K562 (cell line): ENCODE results near the gene NOL4L. TPM values are rescaled to one million over a fixed set of nuclear protein-coding genes. Genes with fewer than 3 reads are reported as not detected.
A peak's percentile ranks its signal among the peaks of the same experiment; 100 is the strongest.

Experiments used
- ATAC-seq: fragments of 200-7000 bp; cut with Tn5 transposase; 3 replicates; pipeline ENCODE4 v1.9.1; 2020; ENCODE audit warnings: moderate library complexity
- BruUV-seq: library from RNA; stranded (reverse); fragments of 400-500 nt; replicated peaks from 2 replicates; lab custom pipeline; 2021; lab: Mats Ljungman, UMichigan
- CTCF ChIA-PET: fragments of 300-600 bp; formaldehyde crosslinking; extraction: SDS; loops from one replicate; lab custom pipeline; 2021; ENCODE audit warnings: low intra/inter-chr PET ratio; lab: Yijun Ruan, JAX
- POLR2A ChIA-PET: fragments of 300-600, 350-650 bp; sonication (Branson Sonifier 250); formaldehyde crosslinking; extraction: SDS; loops from one replicate; lab custom pipeline; 2021; ENCODE audit warnings: antibody characterized with exemption, inconsistent platforms; lab: Yijun Ruan, JAX
- DNase-seq, 4 experiments: peaks; one replicate each; pipeline versions ENCODE4 v3.0.0 to v3.0.0-alpha.2; 2011 to 2018; ENCODE audit warnings: low spot score in 3 of 4, mixed read lengths in 3 of 4; ENCODE audit errors: extremely low read depth in 1 of 4
- FAIRE-seq: peaks from 2 replicates; lab custom pipeline; 2011; peaks lifted over from hg19 to GRCh38; lab: Jason Lieb, UNC
- H2AFZ ChIP-seq: 2 replicates; pipeline ENCODE4 v1.6.0; 2011; ENCODE audit warnings: low read depth, low read length, control low read depth, inconsistent platforms
- H3K27ac ChIP-seq: fragments of 200-600 bp; 3 replicates; pipeline ENCODE4 v1.8.0; 2011; ENCODE audit warnings: low read depth, mild to moderate bottlenecking, control low read depth, inconsistent platforms, low read length, moderate library complexity, mixed read lengths; ENCODE audit errors: extremely low read depth
- H3K27me3 ChIP-seq, 2 experiments: fragments of 300-600 bp in 1 of 2; 2 replicates in 1 of 2; 3 replicates in 1 of 2; pipeline versions ENCODE4 v1.6.0 to v1.8.0; 2011; ENCODE audit warnings: inconsistent platforms in 2 of 2, low read length in 2 of 2, mild to moderate bottlenecking in 1 of 2, mixed read lengths in 1 of 2, moderate library complexity in 1 of 2; ENCODE audit not compliant: control insufficient read depth in 2 of 2, insufficient read depth in 2 of 2
- H3K36me3 ChIP-seq: fragments of 300-600 bp; 3 replicates; pipeline ENCODE4 v1.8.0; 2011; ENCODE audit warnings: mild to moderate bottlenecking, low read length, inconsistent platforms; ENCODE audit not compliant: control insufficient read depth, insufficient read depth
- H3K4me1 ChIP-seq, 2 experiments: fragments of 200-600 bp in 1 of 2; replicated peaks in 1 of 2; 2 replicates in 1 of 2; 3 replicates in 1 of 2; pipeline versions ENCODE4 v1.5.1 to v1.8.0; 2011; ENCODE audit warnings: inconsistent platforms in 2 of 2, low read length in 2 of 2, mild to moderate bottlenecking in 1 of 2, mixed read lengths in 1 of 2, moderate library complexity in 1 of 2; ENCODE audit not compliant: control insufficient read depth in 2 of 2, insufficient read depth in 2 of 2
- H3K4me2 ChIP-seq: 2 replicates; pipeline ENCODE4 v1.6.1; 2011; ENCODE audit warnings: low read length, control low read depth, inconsistent platforms, mixed read lengths; ENCODE audit not compliant: insufficient read depth
- H3K4me3 ChIP-seq: fragments of 200-600 bp; sonication (generic), shearing (Covaris generic); 2 replicates; pipeline ENCODE4 v1.5.1; 2016; ENCODE audit warnings: control low read depth, inconsistent platforms
- H3K79me2 ChIP-seq: fragments of 200-600 bp; 3 replicates; pipeline ENCODE4 v1.8.0; 2011; ENCODE audit warnings: low read length, inconsistent platforms; ENCODE audit not compliant: control insufficient read depth, insufficient read depth
- H3K9ac ChIP-seq, 2 experiments: 2 replicates each; pipeline versions ENCODE4 v1.6.0 to v1.6.1; 2011; ENCODE audit warnings: low read depth in 2 of 2, low read length in 2 of 2, control low read depth in 1 of 2, inconsistent platforms in 1 of 2, mild to moderate bottlenecking in 1 of 2, mixed read lengths in 1 of 2; ENCODE audit not compliant: insufficient read depth in 1 of 2
- H3K9me1 ChIP-seq: one replicate; pipeline ENCODE4 v1.6.0; 2011; ENCODE audit warnings: inconsistent platforms, mild to moderate bottlenecking, low read length, moderate library complexity; ENCODE audit not compliant: control insufficient read depth, insufficient read depth
- H3K9me3 ChIP-seq: replicated peaks from 2 replicates; pipeline ENCODE4 v1.5.1; 2011; ENCODE audit warnings: low read depth, low read length, inconsistent platforms; ENCODE audit not compliant: control insufficient read depth, insufficient read depth
- H4K20me1 ChIP-seq: replicated peaks from 2 replicates; pipeline ENCODE4 v1.6.1; 2011; ENCODE audit warnings: low read length, inconsistent platforms, mixed read lengths; ENCODE audit not compliant: control insufficient read depth, insufficient read depth
- CEBPB ChIP-seq: fragments of 450-650 bp; IDR thresholded peaks from 2 replicates; pipeline ENCODE4 v1.6.1; 2016; ENCODE audit warnings: missing genetic modification characterization, missing compliant biosample characterization
- CEBPG ChIP-seq, 3 experiments: fragments of 200-800 bp in 1 of 3; sonication (Bioruptor generic) in 1 of 3; sonication (generic) in 1 of 3; formaldehyde crosslinking in 1 of 3; IDR thresholded peaks in 2 of 3; conservative IDR thresholded peaks in 1 of 3; 2 replicates each; pipeline versions ENCODE4 v1.6.1 to v1.8.0; 2016 to 2022; ENCODE audit warnings: missing compliant biosample characterization in 2 of 3, missing genetic modification characterization in 2 of 3, mild to moderate bottlenecking in 1 of 3, missing genetic modification reagents in 1 of 3
- ZNF197 ChIP-seq: fragments of 200-800 bp; sonication (Bioruptor generic); IDR thresholded peaks from 2 replicates; pipeline ENCODE4 v1.6.1; 2016; ENCODE audit warnings: low read depth, missing genetic modification characterization, missing compliant biosample characterization
- ZNF551 ChIP-seq: fragments of 250-450 bp; sonication (Bioruptor Pico); IDR thresholded peaks from 2 replicates; pipeline ENCODE4 v1.5.0; 2021; ENCODE audit warnings: mild to moderate bottlenecking, moderate library complexity
- WGBS: fragments of 100-300 bp; shearing (Covaris generic); methylation state at CpG from one replicate; pipeline ENCODE4 v1.1.6; 2016; ENCODE audit warnings: low coverage, mixed read lengths; ENCODE audit not compliant: insufficient coverage; ENCODE audit errors: missing lambda C conversion rate; 5-methylcytosine and 5-hydroxymethylcytosine counted together
- in situ Hi-C: fragments of 300-500 bp; cut with MboI; formaldehyde crosslinking; loops from 4 replicates; pipeline ENCODE4 v1.15.0; 2018; ENCODE audit warnings: inconsistent platforms, mixed read lengths
- intact Hi-C: fragments of 100-400 bp; cut with micrococcal nuclease; formaldehyde crosslinking; loops from 2 replicates; pipeline ENCODE4 v1.14.2; 2022
- polyA plus RNA-seq, 8 experiments: library from polyadenylated mRNA; depleted of rRNA in 4 of 8; stranded (reverse) in 5 of 8; unstranded in 3 of 8; fragments of >200 nt; fragmentation: Nextera tagmentation in 2 of 8; fragmentation: Illumina TruSeq in 1 of 8; extraction: Ambion mirVana in 2 of 8; extraction: Trizol in 1 of 8; gene quantifications; 2 replicates each; pipeline versions ENCODE4 v1.2.1 to v1.2.3, GENCODE V29; 2011 to 2014; ENCODE audit warnings: inconsistent platforms in 1 of 8, missing spikeins in 1 of 8
- total RNA-seq, 7 experiments: library from RNA; depleted of rRNA in 6 of 7; stranded (reverse); fragments of >200 nt in 6 of 7; fragmentation: Illumina TruSeq in 2 of 7; extraction: Trizol in 2 of 7; gene quantifications; 2 replicates each; pipeline versions ENCODE4 v1.2.1 to v1.2.3, GENCODE V29; 2011 to 2021; ENCODE audit warnings: low replicate concordance in 1 of 7
- TF ChIP-seq, protein P1 (sequence below): IDR thresholded peaks from 2 replicates; pipeline ENCODE4 v1.6.1; 2011; ENCODE audit warnings: borderline replicate concordance, low read depth, mild to moderate bottlenecking, moderate library complexity, low read length; ENCODE audit not compliant: insufficient read depth, poor library complexity, severe bottlenecking

Gene NOL4L
- total and polyA plus RNA-seq, 9 of the 15 experiments (the other 6 are each of a cell fraction or from before 2014, with no cell fraction given), result 5.1 to 36.2 (median 13.6) TPM

DNA sequence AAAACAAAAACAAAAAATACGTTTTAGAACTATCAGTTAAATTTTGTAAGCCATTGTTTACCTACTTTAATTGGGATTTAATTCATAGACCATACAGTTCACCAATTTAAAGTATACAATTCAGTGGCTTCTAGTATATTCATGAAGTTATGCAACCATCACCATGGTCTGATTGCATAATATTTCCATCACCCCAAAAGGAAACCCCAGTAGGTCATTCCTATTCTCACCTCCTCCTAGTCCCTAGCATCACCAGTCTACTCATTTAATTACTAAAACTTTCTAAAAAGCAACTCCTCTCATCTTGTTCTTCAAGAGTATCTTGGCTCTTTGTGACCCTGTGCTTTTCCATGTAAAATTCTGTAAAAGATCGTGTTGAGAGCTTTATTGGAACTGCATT, 166.8 kb downstream of the NOL4L start:
- H4K20me1 ChIP-seq, result 0 out of 2 replicates have a peak, but pooled peaks cover 4% of the 10 kb centered on the region
- H3K27me3 ChIP-seq, result no peaks in the 10 kb centered on the region
- H2AFZ ChIP-seq, result no peak overlapping the region
- peaks cover 3% of the 10 kb centered on the region; the same call in 1 of the 3 replicates for H3K36me3 ChIP-seq
- CTCF ChIA-PET, result no interaction called here
- H3K4me2 ChIP-seq, result no peak overlapping the region
- in situ Hi-C loops, result no loop called here
- WGBS, result 87% methylated on average over 2 of the region's 2 CpGs
- ATAC-seq, result no peak
- no peak overlapping the region for H3K9ac ChIP-seq
- no peaks in the 10 kb centered on the region for H3K9me1 ChIP-seq
- DNase-seq, result no peak
- H3K79me2 ChIP-seq, result peaks cover 51% of the 10 kb centered on the region
- intact Hi-C loops, result no loop called here
- no peak for TF ChIP-seq ZNF197
- TF ChIP-seq, protein P1, sequence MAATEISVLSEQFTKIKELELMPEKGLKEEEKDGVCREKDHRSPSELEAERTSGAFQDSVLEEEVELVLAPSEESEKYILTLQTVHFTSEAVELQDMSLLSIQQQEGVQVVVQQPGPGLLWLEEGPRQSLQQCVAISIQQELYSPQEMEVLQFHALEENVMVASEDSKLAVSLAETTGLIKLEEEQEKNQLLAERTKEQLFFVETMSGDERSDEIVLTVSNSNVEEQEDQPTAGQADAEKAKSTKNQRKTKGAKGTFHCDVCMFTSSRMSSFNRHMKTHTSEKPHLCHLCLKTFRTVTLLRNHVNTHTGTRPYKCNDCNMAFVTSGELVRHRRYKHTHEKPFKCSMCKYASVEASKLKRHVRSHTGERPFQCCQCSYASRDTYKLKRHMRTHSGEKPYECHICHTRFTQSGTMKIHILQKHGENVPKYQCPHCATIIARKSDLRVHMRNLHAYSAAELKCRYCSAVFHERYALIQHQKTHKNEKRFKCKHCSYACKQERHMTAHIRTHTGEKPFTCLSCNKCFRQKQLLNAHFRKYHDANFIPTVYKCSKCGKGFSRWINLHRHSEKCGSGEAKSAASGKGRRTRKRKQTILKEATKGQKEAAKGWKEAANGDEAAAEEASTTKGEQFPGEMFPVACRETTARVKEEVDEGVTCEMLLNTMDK, result no peak
- TF ChIP-seq CEBPG (CRISPR knock-in tag; IDR thresholded peaks at IDR 0.05), result no peak
- peak; percentile 25 to 64; a peak in 2 of 4 replicates for TF ChIP-seq CEBPG (tag; conservative IDR thresholded peaks at IDR 0.05 in 1 of 2, IDR thresholded peaks at IDR 0.05 in 1 of 2)
- TF ChIP-seq ZNF551 (CRISPR knock-in tag), result no peak
- TF ChIP-seq CEBPB (tag), result peak; percentile 65
- BruUV-seq, result no TSS peak
- FAIRE-seq, result no peak
- no peaks in the 10 kb centered on the region for H3K9me3 ChIP-seq
- POLR2A ChIA-PET, result interaction anchor here (2.4 kb wide), 1 partner anchor 10 kb away, joined by 8 read pairs; no protein-coding TSS in a partner anchor
- H3K4me3 ChIP-seq, result no peak overlapping the region
- H3K27ac ChIP-seq, result no peak overlapping the region
- H3K4me1 ChIP-seq, result no peaks in the 10 kb centered on the region; a peak in 1 of 5 replicates
